Measurements from ENCODE around the gene RELA. TPM values are rescaled to one million over a fixed set of nuclear protein-coding genes. Genes with fewer than 3 reads are reported as not detected.

RELA gene
- total and polyA plus RNA-seq, 2 donors (not counting 3 experiments of a cell fraction or from before 2014, with no cell fraction given): 78.7 to 105 TPM

DNA sequence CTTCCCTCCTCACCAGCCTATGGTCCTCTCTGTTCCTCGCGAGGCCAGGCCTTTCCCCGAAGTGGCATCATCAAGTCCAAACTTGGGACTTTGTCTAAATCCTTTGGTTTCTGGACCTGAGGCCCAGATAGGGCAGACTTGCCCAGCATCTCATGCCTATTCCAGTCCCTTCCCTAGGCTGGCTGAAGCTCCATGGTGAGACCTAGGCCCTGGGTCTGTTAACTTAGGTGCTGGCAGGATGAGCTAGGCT is 11.5 kb downstream of the RELA start:
- H3K9me1 ChIP-seq (replicated peaks; ENCODE audit: control insufficient read depth, extremely low read depth, insufficient read depth, low read length): no peaks in the 10 kb centered on the region

More for the DNA sequence above, 11.5 kb downstream of the RELA start:
- ChIA-PET POLR2A (interaction anchor here (1.5 to 3.9 kb wide), 2 partner anchors 11 to 13 kb away, joined by 9 to 19 read pairs; partner anchors contain the start of genes RELA and SIPA1), CTCF (interaction anchor here (0.7 to 8.0 kb wide), 2 partner anchors 13 to 26 kb away, joined by 3 to 44 read pairs; partner anchors contain the start of gene SIPA1)
- Histone ChIP-seq H3K9ac (replicated peaks; ENCODE audit: extremely low read depth, insufficient read depth, low read length) (no peak overlapping the region), H3K4me3 (replicated peaks in 1 of 3; ENCODE audit: insufficient read depth in 1 of 3, low read depth in 1 of 3, low read length in 3 of 3) (no peak overlapping the region), H3K27me3 (ENCODE audit: control insufficient read depth in 2 of 2, insufficient read depth in 2 of 2, low read length in 2 of 2) (no peaks in the 10 kb centered on the region), H2AFZ (ENCODE audit: low read depth, low read length) (no peak overlapping the region), H3K36me3 (ENCODE audit: control insufficient read depth in 2 of 2, extremely low read depth in 1 of 2, insufficient read depth in 2 of 2, low read length in 2 of 2) (peaks cover 0 to 40% of the 10 kb centered on the region in 2 experiments), H3K9me3 (replicated peaks; ENCODE audit: control insufficient read depth, insufficient read depth, low read length) (no peaks in the 10 kb centered on the region), H3K79me2 (ENCODE audit: control insufficient read depth, insufficient read depth, low read length) (no peaks in the 10 kb centered on the region), H3K4me2 (ENCODE audit: insufficient read depth, low read length) (no peak overlapping the region), H3K4me1 (ENCODE audit: control insufficient read depth, extremely low read depth, insufficient read depth, low read length) (peaks cover 23% of the 10 kb centered on the region), H3K27ac (ENCODE audit: insufficient read depth, low read depth, low read length) (peak overlapping the region; percentile 95), H4K20me1 (replicated peaks; ENCODE audit: control insufficient read depth, extremely low read depth, insufficient read depth, low read length) (no peaks in the 10 kb centered on the region)
- no peak for TF ChIP-seq EZH2 (IDR thresholded peaks at IDR 0.05; ENCODE audit: borderline replicate concordance, low read depth, low read length, severe bottlenecking)
- TF ChIP-seq POLR2A (IDR thresholded peaks at IDR 0.05; ENCODE audit: low read depth, low read length): no peak
- no peak for TF ChIP-seq JUN (IDR thresholded peaks at IDR 0.05; ENCODE audit: borderline replicate concordance, insufficient read depth, insufficient read length, low read depth)
- TF ChIP-seq MYC (IDR thresholded peaks at IDR 0.05; ENCODE audit: low read depth, low read length): no peak
- TF ChIP-seq POLR2AphosphoS5 (IDR thresholded peaks at IDR 0.05; ENCODE audit: insufficient read depth, low read depth, low read length): no peak
- TF ChIP-seq FOS (IDR thresholded peaks at IDR 0.05; ENCODE audit: borderline replicate concordance, insufficient read depth, low read length): no peak
- TF ChIP-seq GATA2 (IDR thresholded peaks at IDR 0.05; ENCODE audit: insufficient read depth, insufficient read length, low read depth, low read length): no peak
- TF ChIP-seq, protein P1, sequence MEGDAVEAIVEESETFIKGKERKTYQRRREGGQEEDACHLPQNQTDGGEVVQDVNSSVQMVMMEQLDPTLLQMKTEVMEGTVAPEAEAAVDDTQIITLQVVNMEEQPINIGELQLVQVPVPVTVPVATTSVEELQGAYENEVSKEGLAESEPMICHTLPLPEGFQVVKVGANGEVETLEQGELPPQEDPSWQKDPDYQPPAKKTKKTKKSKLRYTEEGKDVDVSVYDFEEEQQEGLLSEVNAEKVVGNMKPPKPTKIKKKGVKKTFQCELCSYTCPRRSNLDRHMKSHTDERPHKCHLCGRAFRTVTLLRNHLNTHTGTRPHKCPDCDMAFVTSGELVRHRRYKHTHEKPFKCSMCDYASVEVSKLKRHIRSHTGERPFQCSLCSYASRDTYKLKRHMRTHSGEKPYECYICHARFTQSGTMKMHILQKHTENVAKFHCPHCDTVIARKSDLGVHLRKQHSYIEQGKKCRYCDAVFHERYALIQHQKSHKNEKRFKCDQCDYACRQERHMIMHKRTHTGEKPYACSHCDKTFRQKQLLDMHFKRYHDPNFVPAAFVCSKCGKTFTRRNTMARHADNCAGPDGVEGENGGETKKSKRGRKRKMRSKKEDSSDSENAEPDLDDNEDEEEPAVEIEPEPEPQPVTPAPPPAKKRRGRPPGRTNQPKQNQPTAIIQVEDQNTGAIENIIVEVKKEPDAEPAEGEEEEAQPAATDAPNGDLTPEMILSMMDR (IDR thresholded peaks at IDR 0.05; ENCODE audit: extremely low read depth in 1 of 2, insufficient read depth in 1 of 2, low read depth in 1 of 2, low read length in 2 of 2): no peak
- TF ChIP-seq, protein P2, sequence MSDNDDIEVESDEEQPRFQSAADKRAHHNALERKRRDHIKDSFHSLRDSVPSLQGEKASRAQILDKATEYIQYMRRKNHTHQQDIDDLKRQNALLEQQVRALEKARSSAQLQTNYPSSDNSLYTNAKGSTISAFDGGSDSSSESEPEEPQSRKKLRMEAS (IDR thresholded peaks at IDR 0.05; ENCODE audit: insufficient read depth, insufficient read length): no peak
- DNase-seq (ENCODE audit: low read depth, low spot score) (no peak), FAIRE-seq (no peak)
- intact Hi-C loops (cut with micrococcal nuclease): no loop called here
- BruUV-seq (replicated peaks): no TSS peak
- dilution Hi-C loops (cut with MboI; ENCODE audit: extremely low pct_ligation_motif_present, low sequenced_read_pairs): no loop called here

Measured in endothelial cell of umbilical vein (primary cell).